ENCODE data around the gene RNF25.

DNA sequence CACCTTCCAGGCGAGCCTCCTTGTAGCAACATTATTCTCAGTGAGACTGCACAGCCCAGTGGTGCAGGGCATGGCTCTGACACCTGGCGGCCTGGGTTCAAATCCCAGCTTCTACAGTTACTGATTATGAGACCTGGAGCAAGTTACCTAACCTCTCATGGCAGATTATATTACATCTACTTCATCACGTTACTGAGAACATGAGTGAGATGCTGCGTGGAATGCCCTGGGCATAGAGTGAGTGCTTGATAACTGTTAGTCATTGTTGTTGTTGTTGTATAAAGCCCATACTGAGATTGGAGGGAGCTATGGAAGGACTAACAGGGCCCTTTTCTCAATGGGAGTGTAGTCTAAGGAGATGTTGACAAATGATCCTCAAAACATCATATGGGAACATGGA is 45.4 kb downstream of the RNF25 start:
- TF ChIP-seq, protein P1, sequence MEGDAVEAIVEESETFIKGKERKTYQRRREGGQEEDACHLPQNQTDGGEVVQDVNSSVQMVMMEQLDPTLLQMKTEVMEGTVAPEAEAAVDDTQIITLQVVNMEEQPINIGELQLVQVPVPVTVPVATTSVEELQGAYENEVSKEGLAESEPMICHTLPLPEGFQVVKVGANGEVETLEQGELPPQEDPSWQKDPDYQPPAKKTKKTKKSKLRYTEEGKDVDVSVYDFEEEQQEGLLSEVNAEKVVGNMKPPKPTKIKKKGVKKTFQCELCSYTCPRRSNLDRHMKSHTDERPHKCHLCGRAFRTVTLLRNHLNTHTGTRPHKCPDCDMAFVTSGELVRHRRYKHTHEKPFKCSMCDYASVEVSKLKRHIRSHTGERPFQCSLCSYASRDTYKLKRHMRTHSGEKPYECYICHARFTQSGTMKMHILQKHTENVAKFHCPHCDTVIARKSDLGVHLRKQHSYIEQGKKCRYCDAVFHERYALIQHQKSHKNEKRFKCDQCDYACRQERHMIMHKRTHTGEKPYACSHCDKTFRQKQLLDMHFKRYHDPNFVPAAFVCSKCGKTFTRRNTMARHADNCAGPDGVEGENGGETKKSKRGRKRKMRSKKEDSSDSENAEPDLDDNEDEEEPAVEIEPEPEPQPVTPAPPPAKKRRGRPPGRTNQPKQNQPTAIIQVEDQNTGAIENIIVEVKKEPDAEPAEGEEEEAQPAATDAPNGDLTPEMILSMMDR (IDR thresholded peaks at IDR 0.05) = no peak
- no peak for TF ChIP-seq POLR2A (IDR thresholded peaks at IDR 0.05)
